WERI-Rb-1 (cell line): ENCODE results near the gene NPHP1.

Source experiments
- DNase-seq: peaks from one replicate; pipeline ENCODE4 v3.0.0-alpha.2; 2020
- H3K27ac ChIP-seq: fragments of 250-450 bp; sonication (Bioruptor Pico); 2 replicates; pipeline ENCODE4 v1.5.1; 2020; ENCODE audit warnings: mild to moderate bottlenecking, moderate library complexity
- H3K27me3 ChIP-seq: fragments of 250-450 bp; sonication (Bioruptor Pico); 2 replicates; pipeline ENCODE4 v1.5.1; 2021; ENCODE audit warnings: mild to moderate bottlenecking, low read depth, moderate library complexity; ENCODE audit not compliant: insufficient read depth, severe bottlenecking
- H3K36me3 ChIP-seq: fragments of 250-450 bp; sonication (Bioruptor Pico); 2 replicates; pipeline ENCODE4 v1.5.1; 2020; ENCODE audit warnings: mild to moderate bottlenecking, moderate library complexity
- H3K4me3 ChIP-seq: 2 replicates; pipeline ENCODE4 v1.5.1; 2011; ENCODE audit warnings: low read depth, mild to moderate bottlenecking, control low read depth, low read length
- H3K9me3 ChIP-seq: fragments of 250-450 bp; sonication (Bioruptor Pico); 2 replicates; pipeline ENCODE4 v1.5.1; 2021; ENCODE audit warnings: mild to moderate bottlenecking, moderate library complexity; ENCODE audit not compliant: severe bottlenecking
- CTCF ChIP-seq: IDR thresholded peaks from 2 replicates; pipeline ENCODE4 v1.5.1; 2011; ENCODE audit warnings: low read depth, mild to moderate bottlenecking, control low read depth, inconsistent platforms, low read length

The NPHP1 gene

GRCh38 chr2:110107092-110108079 lies 97.4 kb downstream of the NPHP1 start:
- no peaks in the 10 kb centered on the region for H3K36me3 ChIP-seq
- DNase-seq: no peak
- H3K27ac ChIP-seq: no peak overlapping the region
- no peak overlapping the region for H3K4me3 ChIP-seq
- H3K27me3 ChIP-seq: peaks cover 62% of the 10 kb centered on the region
- H3K9me3 ChIP-seq: no peaks in the 10 kb centered on the region
- no peak for TF ChIP-seq CTCF

DNA sequence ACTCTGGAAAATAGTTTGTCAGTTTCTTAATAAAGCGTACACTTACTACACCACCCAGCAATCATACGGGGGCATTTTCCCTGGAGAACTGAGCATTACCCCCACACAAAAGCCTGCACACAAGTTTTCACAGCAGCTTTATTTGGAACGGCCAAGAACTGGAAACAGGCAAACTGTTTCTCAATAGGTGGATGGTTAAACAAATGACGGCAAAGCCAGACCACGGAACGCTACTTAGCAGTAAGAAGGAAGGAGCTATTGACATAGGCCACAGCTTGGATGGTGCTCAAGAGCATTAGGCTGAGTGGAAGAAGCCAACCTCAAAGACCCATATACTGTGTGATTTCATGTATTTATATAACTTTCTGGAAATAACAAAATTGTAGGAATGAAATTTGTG lies 98.2 kb downstream of the NPHP1 start:
- DNase-seq: no peak
- H3K9me3 ChIP-seq: no peaks in the 10 kb centered on the region
- H3K27me3 ChIP-seq: peaks cover 62% of the 10 kb centered on the region
- TF ChIP-seq CTCF: no peak
- no peak overlapping the region for H3K4me3 ChIP-seq
- no peak overlapping the region for H3K27ac ChIP-seq
- no peaks in the 10 kb centered on the region for H3K36me3 ChIP-seq

GRCh38 chr2:110105608-110106467 lies 99.0 kb downstream of the NPHP1 start:
- TF ChIP-seq CTCF: no peak
- no peak for DNase-seq
- Histone ChIP-seq H3K27me3 (peaks cover 67% of the 10 kb centered on the region), H3K27ac (no peak overlapping the region), H3K4me3 (no peak overlapping the region), H3K36me3 (no peaks in the 10 kb centered on the region), H3K9me3 (no peaks in the 10 kb centered on the region)

DNA sequence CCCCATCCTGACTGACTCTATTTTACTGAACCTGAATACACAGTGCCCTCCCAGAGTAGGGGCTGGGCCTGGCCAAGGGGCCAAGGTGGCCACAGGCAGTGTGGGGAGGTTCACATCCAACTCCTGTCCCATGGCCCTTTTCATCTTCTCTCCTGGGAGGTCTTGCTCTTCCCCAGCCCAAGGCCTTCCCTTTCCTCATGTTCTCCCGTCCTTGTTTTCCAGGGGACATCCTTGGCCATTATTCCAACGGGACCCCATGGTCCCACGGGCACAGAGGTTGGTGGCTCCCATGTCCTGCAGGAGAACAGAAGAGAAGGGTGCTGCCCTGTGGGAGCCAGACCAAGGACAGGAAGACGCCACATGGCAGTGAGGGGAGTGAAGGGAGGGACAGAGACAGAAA lies 99.6 kb downstream of the NPHP1 start:
- H3K4me3 ChIP-seq: no peak overlapping the region
- no peak overlapping the region for H3K27ac ChIP-seq
- no peaks in the 10 kb centered on the region for H3K36me3 ChIP-seq
- no peak for DNase-seq
- H3K27me3 ChIP-seq: peaks cover 65% of the 10 kb centered on the region
- TF ChIP-seq CTCF: no peak
- no peaks in the 10 kb centered on the region for H3K9me3 ChIP-seq

DNA sequence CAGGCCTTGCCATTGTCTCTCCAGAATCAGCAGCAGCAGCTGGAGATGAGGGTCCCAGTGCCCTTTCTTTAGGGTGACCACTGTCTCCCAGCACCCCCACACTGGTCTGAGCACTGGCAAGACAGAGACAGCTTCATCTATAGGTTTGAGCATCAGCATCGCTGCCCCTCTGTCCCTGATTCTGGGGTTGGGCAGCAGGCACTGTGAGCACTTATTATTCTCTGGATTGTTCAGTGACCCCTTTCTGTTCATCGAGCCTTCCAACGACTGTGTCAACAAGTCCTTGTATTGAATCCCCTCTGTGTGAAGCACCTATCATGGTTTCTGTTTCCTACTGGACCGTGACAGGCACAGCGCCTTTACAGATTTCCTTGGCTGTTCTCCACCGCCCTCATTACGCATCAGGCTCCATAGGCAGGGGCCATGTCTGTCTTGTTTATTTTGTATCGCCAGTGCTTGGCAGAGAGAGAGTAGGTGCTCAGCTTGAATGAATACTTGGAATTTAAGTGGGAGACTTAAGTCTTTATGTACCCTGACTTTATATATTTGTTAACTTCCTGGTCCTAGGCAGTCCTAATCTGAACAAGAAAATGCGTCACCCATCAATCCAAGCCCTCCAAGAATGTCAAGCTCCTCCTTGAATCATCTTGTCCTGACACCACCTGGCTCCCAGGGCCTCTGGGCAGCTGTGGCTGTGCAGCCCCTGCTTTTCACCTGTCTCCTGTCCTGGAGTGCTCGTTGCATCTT lies 100.6 kb downstream of the NPHP1 start:
- no peak for DNase-seq
- H3K36me3 ChIP-seq: no peaks in the 10 kb centered on the region
- no peak overlapping the region for H3K27ac ChIP-seq
- no peak for TF ChIP-seq CTCF
- H3K27me3 ChIP-seq: peaks cover 60% of the 10 kb centered on the region
- H3K9me3 ChIP-seq: no peaks in the 10 kb centered on the region
- H3K4me3 ChIP-seq: no peak overlapping the region
